ENCODE data around the gene TTLL11. TPM values are rescaled to one million over a fixed set of nuclear protein-coding genes. Genes with fewer than 3 reads are reported as not detected.
"Not testable (repeated sequence)": the region's sequence is repeated elsewhere in the genome, so short reads cannot be mapped to it uniquely, and the experiment has no call there.

TTLL11 gene
- total RNA-seq, 4 donors from 2014 or later: 3.2 to 11.8 (median 9.0) TPM

GRCh38 chr9:122075135-122076030 is 17.7 kb downstream of the TTLL11 start:
- peaks cover 0 to 8% (median 5%) of the 10 kb centered on the region in 3 donors for H3K9me3 ChIP-seq
- no peaks in the 10 kb centered on the region for H3K27me3 ChIP-seq
- peak overlapping the region; percentile 40 to 82 (median 68) for H3K27ac ChIP-seq
- no peak for DNase-seq
- H3K36me3 ChIP-seq: no peaks in the 10 kb centered on the region
- intact Hi-C loops (cut with DNase I): no loop called here
- TF ChIP-seq CTCF (IDR thresholded peaks at IDR 0.05) (no peak), POLR2A (IDR thresholded peaks at IDR 0.05) (no peak)
- H3K4me3 ChIP-seq: no peak overlapping the region
- WGBS, 2 donors: 70 to 77% methylated on average over 5 of the region's 5 CpGs
- H3K4me1 ChIP-seq: peaks cover 0 to 1% (median 0%) of the 10 kb centered on the region in 3 donors

- no peak overlapping the region for H3K27ac ChIP-seq
- H3K9me3 ChIP-seq: no peaks in the 10 kb centered on the region
- no peaks in the 10 kb centered on the region for H3K4me1 ChIP-seq
- intact Hi-C loops (cut with DNase I): no loop called here
- H3K4me3 ChIP-seq: no peak overlapping the region
- no peak for DNase-seq
- no peaks in the 10 kb centered on the region for H3K36me3 ChIP-seq
- no peaks in the 10 kb centered on the region for H3K27me3 ChIP-seq
- WGBS, 2 donors: 93 to 100% methylated on average over 3 of the region's 3 CpGs
- TF ChIP-seq POLR2A (IDR thresholded peaks at IDR 0.05): no peak
- no peak for TF ChIP-seq CTCF (IDR thresholded peaks at IDR 0.05)
These were observed 21.4 kb downstream of the TTLL11 start for GRCh38 chr9:122071715-122072114.

GRCh38 chr9:122070728-122071515 is 22.2 kb downstream of the TTLL11 start:
- intact Hi-C loops (cut with DNase I): no loop called here
- Histone ChIP-seq H3K9me3 (no peaks in the 10 kb centered on the region), H3K36me3 (no peaks in the 10 kb centered on the region), H3K27me3 (no peaks in the 10 kb centered on the region), H3K4me3 (no peak overlapping the region), H3K27ac (no peak overlapping the region), H3K4me1 (no peaks in the 10 kb centered on the region)
- DNase-seq: no peak
- TF ChIP-seq CTCF (IDR thresholded peaks at IDR 0.05): no peak
- no peak for TF ChIP-seq POLR2A (IDR thresholded peaks at IDR 0.05)
- 79 to 81% methylated on average over 11 of the region's 15 CpGs for WGBS, 2 donors

GRCh38 chr9:122066680-122067079 is 26.4 kb downstream of the TTLL11 start:
- H3K4me3 ChIP-seq, H3K27ac ChIP-seq, H3K27me3 ChIP-seq: not testable (repeated sequence)

GRCh38 chr9:122065923-122066629 is 27.0 kb downstream of the TTLL11 start:
- intact Hi-C loops (cut with DNase I): no loop called here
- H3K4me3 ChIP-seq: no peak overlapping the region
- H3K9me3 ChIP-seq: no peaks in the 10 kb centered on the region
- DNase-seq: no peak
- no peaks in the 10 kb centered on the region for H3K27me3 ChIP-seq
- H3K27ac ChIP-seq: no peak overlapping the region
- no peaks in the 10 kb centered on the region for H3K4me1 ChIP-seq
- no peaks in the 10 kb centered on the region for H3K36me3 ChIP-seq
- WGBS, 2 donors: 51 to 53% methylated on average over 2 of the region's 2 CpGs
- TF ChIP-seq CTCF (IDR thresholded peaks at IDR 0.05) (no peak), POLR2A (IDR thresholded peaks at IDR 0.05) (no peak)

More at GRCh38 chr9:122066680-122067079, 26.4 kb downstream of the TTLL11 start:
- H3K9me3 ChIP-seq; DNase-seq; H3K36me3 ChIP-seq; intact Hi-C loops (cut with DNase I); H3K4me1 ChIP-seq: not testable (repeated sequence)
- WGBS, 2 donors: 63 to 67% methylated on average over 1 of the region's 1 CpG
